Lower leg skin (tissue), 3 donors: ENCODE results near the gene TRIO.

Source experiments
- POLR2A ChIP-seq, 2 donors: fragments of 450-650 bp; IDR thresholded peaks; one replicate each; pipeline ENCODE4 v1.6.1; 2016 to 2017; ENCODE audit warnings: antibody characterized with exemption in 2 of 2, mild to moderate bottlenecking in 1 of 2, moderate library complexity in 1 of 2
- TF ChIP-seq, protein P1 (sequence below), 3 donors: fragments of 450-650 bp; IDR thresholded peaks; one replicate each; pipeline ENCODE4 v1.5.1; 2016; ENCODE audit warnings: antibody characterized with exemption in 3 of 3, mild to moderate bottlenecking in 3 of 3, moderate library complexity in 2 of 3

DNA sequence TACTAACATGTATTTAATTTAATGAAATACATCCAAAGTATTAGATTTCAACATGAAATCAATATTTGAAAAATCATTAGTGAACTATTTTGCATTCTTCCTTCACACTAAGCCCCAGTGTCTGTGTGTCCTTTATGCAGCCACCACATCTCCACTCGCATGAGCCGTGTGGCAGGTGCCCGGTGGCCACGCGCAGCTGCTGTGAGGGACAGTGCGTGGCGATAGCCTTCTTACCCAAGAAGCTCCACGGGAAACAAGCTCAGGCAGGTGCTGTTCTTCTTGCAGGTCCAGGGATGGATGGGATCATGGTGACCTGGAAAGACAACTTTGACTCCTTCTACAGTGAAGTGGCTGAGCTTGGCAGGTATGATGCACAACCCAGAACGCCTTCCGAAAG lies 359.1 kb downstream of the TRIO start:
- TF ChIP-seq, protein P1, sequence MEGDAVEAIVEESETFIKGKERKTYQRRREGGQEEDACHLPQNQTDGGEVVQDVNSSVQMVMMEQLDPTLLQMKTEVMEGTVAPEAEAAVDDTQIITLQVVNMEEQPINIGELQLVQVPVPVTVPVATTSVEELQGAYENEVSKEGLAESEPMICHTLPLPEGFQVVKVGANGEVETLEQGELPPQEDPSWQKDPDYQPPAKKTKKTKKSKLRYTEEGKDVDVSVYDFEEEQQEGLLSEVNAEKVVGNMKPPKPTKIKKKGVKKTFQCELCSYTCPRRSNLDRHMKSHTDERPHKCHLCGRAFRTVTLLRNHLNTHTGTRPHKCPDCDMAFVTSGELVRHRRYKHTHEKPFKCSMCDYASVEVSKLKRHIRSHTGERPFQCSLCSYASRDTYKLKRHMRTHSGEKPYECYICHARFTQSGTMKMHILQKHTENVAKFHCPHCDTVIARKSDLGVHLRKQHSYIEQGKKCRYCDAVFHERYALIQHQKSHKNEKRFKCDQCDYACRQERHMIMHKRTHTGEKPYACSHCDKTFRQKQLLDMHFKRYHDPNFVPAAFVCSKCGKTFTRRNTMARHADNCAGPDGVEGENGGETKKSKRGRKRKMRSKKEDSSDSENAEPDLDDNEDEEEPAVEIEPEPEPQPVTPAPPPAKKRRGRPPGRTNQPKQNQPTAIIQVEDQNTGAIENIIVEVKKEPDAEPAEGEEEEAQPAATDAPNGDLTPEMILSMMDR (IDR thresholded peaks at IDR 0.05): no peak
- no peak for TF ChIP-seq POLR2A (IDR thresholded peaks at IDR 0.05)
